Fibroblast of lung (primary cell): ENCODE measurements around the gene LARGE2. TPM values are rescaled to one million over a fixed set of nuclear protein-coding genes. Genes with fewer than 3 reads are reported as not detected.

Experiments used
- DNase-seq, 2 donors: peaks; one replicate each; pipeline versions ENCODE4 v3.0.0 to v3.0.0-alpha.2; 2010; ENCODE audit warnings: low read depth in 2 of 2
- H2AFZ ChIP-seq: 2 replicates; pipeline ENCODE4 v1.5.1; 2012; ENCODE audit warnings: low read length, control low read depth, inconsistent platforms
- H3K27ac ChIP-seq: 2 replicates; pipeline ENCODE4 v1.5.1; 2011; ENCODE audit warnings: low read length, control low read depth; ENCODE audit not compliant: insufficient read depth
- H3K27me3 ChIP-seq: 2 replicates; pipeline ENCODE4 v1.5.1; 2011; ENCODE audit warnings: mild to moderate bottlenecking, low read length; ENCODE audit not compliant: control insufficient read depth, insufficient read depth
- H3K36me3 ChIP-seq: 2 replicates; pipeline ENCODE4 v1.5.1; 2011; ENCODE audit warnings: low read length; ENCODE audit not compliant: control insufficient read depth, insufficient read depth
- H3K4me1 ChIP-seq: 2 replicates; pipeline ENCODE4 v1.5.1; 2011; ENCODE audit warnings: low read length; ENCODE audit not compliant: control insufficient read depth, insufficient read depth; ENCODE audit errors: extremely low read depth
- H3K4me2 ChIP-seq: 2 replicates; pipeline ENCODE4 v1.5.1; 2011; ENCODE audit warnings: low read length, control low read depth; ENCODE audit not compliant: insufficient read depth; ENCODE audit errors: extremely low read depth
- H3K4me3 ChIP-seq, 4 experiments: fragments of 200-600 bp in 1 of 4; sonication (generic) in 1 of 4; replicated peaks in 1 of 4; 2 replicates each; pipeline ENCODE4 v1.5.1; 2011 to 2016; ENCODE audit warnings: low read length in 4 of 4, low read depth in 3 of 4, mild to moderate bottlenecking in 3 of 4, control low read depth in 2 of 4, inconsistent platforms in 1 of 4, mixed read lengths in 1 of 4; ENCODE audit not compliant: insufficient read depth in 1 of 4; ENCODE audit errors: control extremely low read depth in 1 of 4
- H3K79me2 ChIP-seq: 2 replicates; pipeline ENCODE4 v1.5.1; 2012; ENCODE audit warnings: mild to moderate bottlenecking, low read length, inconsistent platforms; ENCODE audit not compliant: control insufficient read depth, insufficient read depth
- H3K9ac ChIP-seq: 2 replicates; pipeline ENCODE4 v1.5.1; 2011; ENCODE audit warnings: mild to moderate bottlenecking, low read length, control low read depth; ENCODE audit not compliant: insufficient read depth
- H3K9me3 ChIP-seq: 2 replicates; pipeline ENCODE4 v1.5.1; 2012; ENCODE audit warnings: low read depth, low read length; ENCODE audit not compliant: control insufficient read depth, insufficient read depth
- H4K20me1 ChIP-seq: 2 replicates; pipeline ENCODE4 v1.5.1; 2011; ENCODE audit warnings: low read length; ENCODE audit not compliant: control insufficient read depth, insufficient read depth; ENCODE audit errors: extremely low read depth
- CTCF ChIP-seq, 2 donors: IDR thresholded peaks in 1 of 2; conservative IDR thresholded peaks in 1 of 2; 1 replicate in 1 of 2; 2 replicates in 1 of 2; pipeline ENCODE4 v1.5.1; 2011 to 2012; ENCODE audit warnings: low read length in 2 of 2, control low read depth in 1 of 2, inconsistent platforms in 1 of 2, low read depth in 1 of 2, mild to moderate bottlenecking in 1 of 2
- EZH2 ChIP-seq: IDR thresholded peaks from 2 replicates; pipeline ENCODE4 v1.5.1; 2012; ENCODE audit warnings: low read length, control low read depth, mild to moderate bottlenecking; ENCODE audit errors: missing control alignments
- polyA plus RNA-seq, 2 donors: library from polyadenylated mRNA; depleted of rRNA in 1 of 2; stranded (reverse) in 1 of 2; unstranded in 1 of 2; fragments of >200 nt; gene quantifications; 2 replicates each; pipeline ENCODE4 v1.2.1, GENCODE V29; 2011 to 2012; ENCODE audit warnings: missing spikeins in 1 of 2
- total RNA-seq: library from RNA; depleted of rRNA; stranded (reverse); fragments of >200 nt; gene quantifications from 2 replicates; pipeline ENCODE4 v1.2.1, GENCODE V29; 2014

The LARGE2 gene
- total and polyA plus RNA-seq, 2 donors (not counting 1 experiment from before 2014, with no cell fraction given), result not detected

DNA sequence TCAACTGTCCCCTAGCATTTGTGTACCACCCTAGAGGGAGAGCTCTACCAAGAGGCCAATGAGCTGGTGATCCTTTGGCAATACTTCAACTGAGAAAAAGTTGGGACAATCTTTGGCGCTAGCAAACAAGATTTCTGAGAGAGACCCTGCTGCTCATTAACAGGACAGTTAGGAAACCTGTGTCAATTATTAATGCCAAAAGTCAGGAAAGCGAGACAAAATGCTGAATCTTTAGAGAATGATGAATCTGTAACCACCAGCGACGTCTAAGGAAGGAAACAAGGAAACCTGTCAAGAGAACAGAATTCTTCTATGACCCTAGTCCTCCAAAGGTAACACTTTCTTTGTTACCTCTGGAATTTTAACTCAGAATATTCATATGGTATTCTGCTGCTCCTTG, 19.9 kb downstream of the LARGE2 start:
- H3K4me1 ChIP-seq, result no peaks in the 10 kb centered on the region
- H4K20me1 ChIP-seq, result no peaks in the 10 kb centered on the region
- no peak overlapping the region for H3K4me2 ChIP-seq
- H3K27me3 ChIP-seq, result no peaks in the 10 kb centered on the region
- DNase-seq, result no peak
- H3K4me3 ChIP-seq, result no peak overlapping the region
- no peaks in the 10 kb centered on the region for H3K9me3 ChIP-seq
- H3K79me2 ChIP-seq, result no peaks in the 10 kb centered on the region
- H3K27ac ChIP-seq, result no peak overlapping the region
- H3K9ac ChIP-seq, result no peak overlapping the region
- peaks cover under 1% of the 10 kb centered on the region for H3K36me3 ChIP-seq
- no peak overlapping the region for H2AFZ ChIP-seq
- TF ChIP-seq CTCF (conservative IDR thresholded peaks at IDR 0.05 in 1 of 2, IDR thresholded peaks at IDR 0.05 in 1 of 2; ENCODE audit: low read depth in 1 of 2, low read length in 2 of 2) (no peak), EZH2 (no peak)

- Histone ChIP-seq H3K4me3 (no peak overlapping the region), H4K20me1 (no peaks in the 10 kb centered on the region), H3K79me2 (no peaks in the 10 kb centered on the region), H3K4me1 (no peaks in the 10 kb centered on the region), H3K4me2 (no peak overlapping the region), H3K27me3 (no peaks in the 10 kb centered on the region), H3K9ac (no peak overlapping the region), H3K27ac (no peak overlapping the region), H3K36me3 (peaks cover 4% of the 10 kb centered on the region), H2AFZ (no peak overlapping the region), H3K9me3 (no peaks in the 10 kb centered on the region)
- no peak for DNase-seq
- TF ChIP-seq EZH2 (no peak), CTCF (conservative IDR thresholded peaks at IDR 0.05 in 1 of 2, IDR thresholded peaks at IDR 0.05 in 1 of 2; ENCODE audit: low read depth in 1 of 2, low read length in 2 of 2) (no peak)
Observed at GRCh38 chr11:45945397-45945999, 23.0 kb downstream of the LARGE2 start.

DNA sequence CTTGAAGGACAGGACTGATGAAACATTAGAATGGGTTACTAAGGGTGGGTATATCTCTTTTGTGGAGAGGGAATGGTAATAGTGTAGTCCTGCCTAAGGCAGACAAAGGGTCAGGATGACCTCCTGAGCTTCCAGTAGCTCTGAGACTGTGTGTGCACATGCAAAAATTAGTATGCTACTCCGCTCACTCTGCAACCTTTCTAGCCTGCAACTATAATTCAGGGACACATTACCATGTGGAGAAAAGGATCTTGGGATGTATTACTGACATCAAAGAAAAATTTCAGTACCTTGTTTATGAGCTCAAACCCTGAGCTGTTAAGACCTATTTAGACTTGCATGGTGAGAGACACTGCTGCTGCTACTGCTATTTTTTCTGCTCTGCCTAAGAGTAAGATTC, 25.4 kb downstream of the LARGE2 start:
- Histone ChIP-seq H3K4me2 (no peak overlapping the region), H3K9ac (no peak overlapping the region), H3K4me1 (no peaks in the 10 kb centered on the region), H3K27me3 (no peaks in the 10 kb centered on the region), H2AFZ (no peak overlapping the region), H3K9me3 (no peaks in the 10 kb centered on the region), H3K36me3 (peaks cover 4% of the 10 kb centered on the region), H4K20me1 (no peaks in the 10 kb centered on the region), H3K27ac (no peak overlapping the region), H3K4me3 (no peak overlapping the region), H3K79me2 (no peaks in the 10 kb centered on the region)
- DNase-seq, result no peak
- no peak for TF ChIP-seq CTCF (conservative IDR thresholded peaks at IDR 0.05 in 1 of 2, IDR thresholded peaks at IDR 0.05 in 1 of 2; ENCODE audit: low read depth in 1 of 2, low read length in 2 of 2)
- TF ChIP-seq EZH2, result no peak
